Measurements from ENCODE around the gene AKAP13.

GRCh38 chr15:85451099-85451700 lies 70.8 kb downstream of the AKAP13 start:
- TF ChIP-seq CTCF (IDR thresholded peaks at IDR 0.05) (no peak), ZFX (IDR thresholded peaks at IDR 0.05; ENCODE audit: borderline replicate concordance) (no peak)

Data from 22Rv1 (cell line).